Measurements from ENCODE around the gene EEFSEC.
"Not testable (repeated sequence)": the region's sequence is repeated elsewhere in the genome, so short reads cannot be mapped to it uniquely, and the experiment has no call there.

Gene EEFSEC

GRCh38 chr3:128152419-128153155, 694 bp upstream of the EEFSEC start:
- no peak for DNase-seq

GRCh38 chr3:128154354-128154753, 1.1 kb downstream of the EEFSEC start:
- DNase-seq: not testable (repeated sequence)

- no peak for DNase-seq
Observed at GRCh38 chr3:128155616-128156360, 2.5 kb downstream of the EEFSEC start.

GRCh38 chr3:128160661-128161060, 7.4 kb downstream of the EEFSEC start:
- no peak for DNase-seq

- no peak for DNase-seq
Observed at GRCh38 chr3:128163432-128163831, 10.2 kb downstream of the EEFSEC start.

GRCh38 chr3:128166971-128167453, 13.7 kb downstream of the EEFSEC start:
- no peak for DNase-seq

GRCh38 chr3:128167646-128167972, 14.3 kb downstream of the EEFSEC start:
- no peak for DNase-seq

GRCh38 chr3:128167973-128168674, 14.8 kb downstream of the EEFSEC start:
- no peak for DNase-seq

GRCh38 chr3:128168836-128169235, 15.6 kb downstream of the EEFSEC start:
- no peak for DNase-seq

GRCh38 chr3:128170866-128171516, 17.7 kb downstream of the EEFSEC start:
- DNase-seq: no peak

GRCh38 chr3:128173200-128173599, 19.9 kb downstream of the EEFSEC start:
- no peak for DNase-seq

- DNase-seq: no peak
Observed at GRCh38 chr3:128173849-128174248, 20.6 kb downstream of the EEFSEC start.

GRCh38 chr3:128174675-128175590, 21.7 kb downstream of the EEFSEC start:
- no peak for DNase-seq

- DNase-seq: no peak
Observed at GRCh38 chr3:128175768-128176167, 22.5 kb downstream of the EEFSEC start.

- DNase-seq: no peak
Observed at GRCh38 chr3:128176276-128176833, 23.1 kb downstream of the EEFSEC start.

GRCh38 chr3:128177865-128178264, 24.6 kb downstream of the EEFSEC start:
- DNase-seq: no peak

- no peak for DNase-seq
Observed at GRCh38 chr3:128178782-128179483, 25.7 kb downstream of the EEFSEC start.

GRCh38 chr3:128179484-128179819, 26.2 kb downstream of the EEFSEC start:
- no peak for DNase-seq

- no peak for DNase-seq
Observed at GRCh38 chr3:128180436-128180835, 27.2 kb downstream of the EEFSEC start.

GRCh38 chr3:128180913-128181312, 27.6 kb downstream of the EEFSEC start:
- DNase-seq: no peak

- DNase-seq: no peak
Observed at GRCh38 chr3:128182656-128183055, 29.4 kb downstream of the EEFSEC start.

Measured in NCI-H1436 treated with DMSO at 0.1 percent for 48 hours (cell line).